ENCODE measurements around the gene JAK1.

JAK1 gene

GRCh38 chr1:64979358-64979757 is 13.0 kb upstream of the JAK1 start:
- no peak for DNase-seq

- no peak for DNase-seq
Measured at GRCh38 chr1:64976361-64976760, 10.0 kb upstream of the JAK1 start.

GRCh38 chr1:64975740-64976139 is 9.4 kb upstream of the JAK1 start:
- DNase-seq = no peak

- DNase-seq = no peak
Measured at GRCh38 chr1:64975127-64975526, 8.8 kb upstream of the JAK1 start.

GRCh38 chr1:64974288-64974825 is 8.0 kb upstream of the JAK1 start:
- DNase-seq = no peak

- DNase-seq = no peak
Measured at GRCh38 chr1:64973061-64973647, 6.8 kb upstream of the JAK1 start.

- DNase-seq = no peak
Measured at GRCh38 chr1:64969305-64970046, 3.1 kb upstream of the JAK1 start.

GRCh38 chr1:64967381-64967780 is 1.0 kb upstream of the JAK1 start:
- DNase-seq = no peak

GRCh38 chr1:64965366-64966157 is 787 bp downstream of the JAK1 start:
- DNase-seq = peak; percentile 65

GRCh38 chr1:64963466-64963865 is 2.9 kb downstream of the JAK1 start:
- DNase-seq = no peak

GRCh38 chr1:64962441-64962840 is 3.9 kb downstream of the JAK1 start:
- DNase-seq = peak; percentile 69

GRCh38 chr1:64961923-64962322 is 4.4 kb downstream of the JAK1 start:
- no peak for DNase-seq

- peak; percentile 58 for DNase-seq
Measured at GRCh38 chr1:64960731-64961130, 5.6 kb downstream of the JAK1 start.

- no peak for DNase-seq
Measured at GRCh38 chr1:64959986-64960385, 6.4 kb downstream of the JAK1 start.

- peak; percentile 89 for DNase-seq
Measured at GRCh38 chr1:64956733-64957441, 9.5 kb downstream of the JAK1 start.

- DNase-seq = no peak
Measured at GRCh38 chr1:64956010-64956640, 10.2 kb downstream of the JAK1 start.

GRCh38 chr1:64955097-64956009 is 11.0 kb downstream of the JAK1 start:
- DNase-seq = no peak

GRCh38 chr1:64953241-64953640 is 13.1 kb downstream of the JAK1 start:
- no peak for DNase-seq

- DNase-seq = no peak
Measured at GRCh38 chr1:64950284-64950809, 16.0 kb downstream of the JAK1 start.

- DNase-seq = peak; percentile 50
Measured at GRCh38 chr1:64948905-64949833, 17.2 kb downstream of the JAK1 start.

All from activated CD4-positive, alpha-beta T cell treated with anti-CD3 and anti-CD28 coated beads, Interleukin-2, amount 50 U/mL, for 16 hours (primary cell).